GM19397 (cell line): ENCODE results near the gene SYT14.
"Not testable (repeated sequence)": the region's sequence is repeated elsewhere in the genome, so short reads cannot be mapped to it uniquely, and the experiment has no call there.

Experiments used
- ATAC-seq: cut with Tn5 transposase; IDR thresholded peaks from one replicate; pipeline ENCODE4 v1.9.1; 2021; ENCODE audit warnings: mild to moderate bottlenecking, moderate library complexity; ENCODE audit not compliant: unreplicated experiment

The SYT14 gene

DNA sequence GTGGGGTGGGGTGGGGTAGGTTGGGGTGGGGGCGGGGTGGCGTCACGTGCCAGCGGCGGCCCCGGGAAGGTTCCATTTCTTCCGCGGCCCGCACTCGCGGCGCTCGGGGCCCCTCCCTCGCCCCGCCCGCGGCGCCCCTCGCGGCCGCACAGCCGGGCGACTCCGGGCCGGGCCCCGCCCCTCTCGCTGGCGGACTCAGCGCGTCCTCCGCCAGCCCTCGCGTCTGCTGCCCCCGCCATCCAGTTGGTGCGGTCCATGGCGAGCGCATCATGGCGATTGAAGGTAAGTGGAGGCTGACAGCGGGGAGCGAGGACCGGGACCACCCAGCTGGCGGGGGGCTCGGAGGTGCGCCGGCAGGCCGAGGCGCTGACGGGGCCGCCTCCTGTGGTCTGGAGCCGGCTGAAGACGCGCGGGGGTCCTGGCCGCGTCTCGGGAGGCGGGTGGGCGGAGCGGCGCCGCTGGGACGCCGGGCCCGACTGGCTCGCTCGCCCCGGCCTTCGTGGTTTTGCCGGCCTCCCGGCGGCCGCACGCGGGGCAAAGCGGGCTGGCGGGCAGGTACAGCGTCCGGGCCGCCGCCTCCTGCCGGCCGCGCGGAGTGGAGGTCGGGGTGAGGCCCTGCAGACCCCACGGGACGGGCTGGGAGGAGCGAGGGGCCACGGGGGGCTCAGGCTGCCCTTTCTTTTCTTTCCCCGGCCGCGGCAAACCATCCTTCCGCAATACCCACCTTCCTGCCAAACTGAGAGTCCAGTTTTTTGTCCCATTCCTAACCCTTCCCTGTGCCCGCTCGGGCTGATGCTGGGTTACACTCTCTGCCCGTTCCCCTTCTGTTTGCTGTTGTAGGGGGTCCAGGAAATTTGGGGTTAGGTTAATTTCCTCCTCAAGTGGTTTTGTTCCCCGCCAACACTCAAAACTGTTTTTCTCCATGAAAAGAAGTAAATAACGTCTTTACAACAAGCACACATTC, at the start of gene SYT14:
Gene SYT14 (plus strand): TSS at position 222 of the 964 bp plus-strand sequence. CDS start 48 bp downstream, at position 270.
- no peak for ATAC-seq

GRCh38 chr1:209888291-209889076, 49.5 kb upstream of the SYT14 start:
- ATAC-seq: not testable (repeated sequence)

DNA sequence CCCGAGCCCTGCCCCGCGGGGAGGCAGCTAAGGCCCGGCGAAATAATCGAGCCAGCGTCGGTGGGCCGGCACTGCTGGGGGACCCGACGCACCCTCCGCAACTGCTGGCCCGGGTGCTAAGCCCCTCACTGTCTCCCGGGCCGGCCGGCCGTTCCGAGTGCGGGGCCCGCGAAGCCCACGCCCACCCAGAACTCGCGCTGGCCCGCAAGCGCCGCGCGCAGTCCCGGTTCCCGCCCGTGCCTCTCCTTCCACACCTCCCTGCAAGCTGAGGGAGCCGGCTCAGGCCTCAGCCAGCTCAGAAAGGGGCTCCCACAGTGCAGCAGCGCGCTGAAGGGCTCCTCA, 49.0 kb upstream of the SYT14 start:
- ATAC-seq: no peak

DNA sequence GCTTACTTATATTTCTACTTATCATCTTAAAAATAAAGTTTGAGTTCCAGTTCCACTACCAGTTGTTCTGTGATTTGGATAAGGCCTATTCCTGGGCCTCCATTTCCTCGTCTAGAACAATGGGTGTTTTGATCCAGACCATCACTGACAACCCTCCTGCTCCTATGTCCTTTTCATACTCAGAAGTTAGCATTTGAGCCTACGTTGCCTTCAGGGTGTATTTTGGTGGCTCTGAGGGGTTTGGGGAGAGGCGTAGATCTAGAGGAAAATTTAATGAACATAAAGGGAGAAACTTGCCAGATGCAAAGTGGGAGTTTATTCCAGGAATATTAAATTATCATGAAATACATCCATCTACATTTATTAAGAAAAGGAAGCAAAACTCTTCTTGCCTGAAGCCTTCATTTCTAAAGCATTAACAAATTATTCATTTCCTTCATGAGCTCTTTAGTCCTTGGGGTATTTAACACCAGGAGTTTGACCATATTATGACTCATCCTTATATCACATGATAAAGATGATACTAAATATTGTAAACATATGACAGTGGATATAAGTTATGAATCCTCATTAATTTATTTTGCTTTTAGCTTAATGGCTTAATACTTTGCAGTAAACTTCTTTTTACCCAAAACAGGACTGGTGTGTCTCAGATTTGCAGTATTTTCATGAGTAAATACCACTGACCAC, 47.2 kb upstream of the SYT14 start:
- no peak for ATAC-seq

- no peak for ATAC-seq
Observed at GRCh38 chr1:209893751-209894150, 44.3 kb upstream of the SYT14 start.

- ATAC-seq: no peak
Observed at GRCh38 chr1:209895709-209896108, 42.3 kb upstream of the SYT14 start.

GRCh38 chr1:209896346-209896745, 41.7 kb upstream of the SYT14 start:
- ATAC-seq: no peak

GRCh38 chr1:209898271-209898670, 39.7 kb upstream of the SYT14 start:
- not testable (repeated sequence) for ATAC-seq

DNA sequence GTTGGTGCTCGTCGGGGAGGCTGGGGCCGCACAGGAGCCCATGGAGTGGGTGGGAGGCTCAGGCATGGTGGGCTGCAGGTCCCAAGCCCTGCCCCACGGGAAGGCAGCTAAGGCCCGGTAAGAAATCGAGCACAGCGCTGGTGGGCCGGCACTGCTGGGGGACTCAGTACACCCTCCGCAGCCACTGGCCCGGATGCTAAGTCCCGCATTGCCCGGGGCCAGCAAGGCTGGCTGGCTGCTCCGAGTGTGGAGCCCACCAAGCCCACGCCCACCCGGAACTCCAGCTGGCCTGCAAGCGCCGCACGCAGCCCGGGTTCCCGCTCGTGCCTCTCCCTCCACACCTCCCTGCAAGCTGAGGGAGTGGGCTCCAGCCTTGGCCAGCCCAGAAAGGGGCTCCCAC, 39.2 kb upstream of the SYT14 start:
- not testable (repeated sequence) for ATAC-seq

GRCh38 chr1:209899948-209900347, 38.1 kb upstream of the SYT14 start:
- no peak for ATAC-seq

GRCh38 chr1:209900734-209901133, 37.3 kb upstream of the SYT14 start:
- ATAC-seq: no peak

DNA sequence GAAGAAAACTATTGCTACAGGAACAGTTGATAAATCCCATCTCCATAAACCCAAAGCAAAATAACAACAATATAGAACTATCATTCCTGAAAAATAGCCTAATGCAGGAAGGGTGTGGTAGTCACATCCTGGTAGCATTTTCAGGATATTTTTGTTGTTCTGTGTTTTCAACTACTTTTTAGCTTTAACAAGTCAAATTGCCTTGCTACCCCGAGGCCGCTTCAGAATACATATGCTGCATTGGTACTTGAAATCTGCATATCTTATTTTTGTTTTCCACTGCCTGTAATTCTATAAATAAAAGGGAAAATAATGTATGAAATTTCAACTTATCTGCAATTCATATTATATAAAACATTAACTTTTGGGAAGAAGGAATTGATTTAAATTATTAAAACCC, 36.8 kb upstream of the SYT14 start:
- ATAC-seq: no peak

GRCh38 chr1:209904774-209905173, 33.2 kb upstream of the SYT14 start:
- not testable (repeated sequence) for ATAC-seq

DNA sequence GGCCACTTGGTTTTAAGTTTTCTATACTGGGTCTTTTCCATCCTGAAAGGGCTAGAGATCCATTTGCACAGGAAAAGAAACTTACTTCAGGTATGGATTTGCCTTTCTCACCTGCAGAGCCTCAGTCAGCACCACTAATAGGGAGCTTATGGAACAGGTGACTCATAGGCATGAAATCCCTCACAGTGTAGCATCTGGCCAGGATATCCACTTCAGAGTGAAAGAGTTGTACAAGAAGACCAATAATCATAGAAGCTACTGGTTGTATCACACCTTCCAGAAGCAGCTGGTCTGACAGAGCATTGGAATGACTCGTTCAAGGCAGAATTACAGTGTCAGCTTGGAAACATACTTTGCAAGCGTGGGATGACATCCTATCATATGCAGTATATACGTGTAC, 26.3 kb upstream of the SYT14 start:
- no peak for ATAC-seq

- ATAC-seq: no peak
Observed at GRCh38 chr1:209912306-209912705, 25.7 kb upstream of the SYT14 start.

GRCh38 chr1:209919637-209920036, 18.4 kb upstream of the SYT14 start:
- ATAC-seq: not testable (repeated sequence)

- ATAC-seq: no peak
Observed at GRCh38 chr1:209920844-209921243, 17.2 kb upstream of the SYT14 start.

GRCh38 chr1:209924390-209924789, 13.6 kb upstream of the SYT14 start:
- ATAC-seq: no peak

DNA sequence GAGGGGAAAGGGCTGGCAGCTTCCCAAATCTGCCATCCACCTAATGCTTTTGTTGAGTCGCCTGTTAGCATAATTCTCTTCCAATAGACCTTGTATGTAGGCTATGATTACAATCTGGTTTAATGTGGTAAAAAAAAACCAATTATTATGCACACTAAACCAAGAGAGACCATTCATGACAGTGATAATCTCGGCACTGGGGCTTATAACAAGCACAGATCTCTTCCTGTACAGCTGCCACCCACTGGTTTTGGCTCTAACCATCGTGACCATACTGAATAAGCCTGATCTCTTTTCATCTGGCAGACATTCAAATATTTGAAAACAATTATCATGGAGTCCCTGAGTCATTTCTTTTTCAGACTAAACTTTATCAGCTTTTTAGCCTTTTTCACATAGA, 12.0 kb upstream of the SYT14 start:
- no peak for ATAC-seq

- ATAC-seq: no peak
Observed at GRCh38 chr1:209927466-209927865, 10.6 kb upstream of the SYT14 start.

DNA sequence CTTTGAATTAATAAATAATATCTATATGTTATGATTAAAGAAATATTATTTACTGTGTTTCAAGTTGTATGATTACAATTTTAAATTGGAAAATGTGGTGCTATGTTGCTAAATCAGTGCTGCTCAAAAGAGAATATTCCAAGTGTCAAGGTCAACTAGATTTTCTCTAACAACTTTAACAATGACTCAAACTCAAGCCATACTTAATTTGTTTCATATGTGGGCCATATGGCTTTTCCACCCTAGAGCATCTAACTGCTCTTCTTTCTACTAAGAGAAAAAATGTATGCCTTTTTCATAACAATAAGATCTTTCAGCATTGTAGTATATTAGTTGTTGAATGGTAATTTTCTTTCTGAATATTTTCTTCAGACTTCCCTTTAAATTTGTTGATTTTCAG, 8.3 kb upstream of the SYT14 start:
- ATAC-seq: no peak
